CD4-positive, alpha-beta T cell treated with Interleukin-21 for 1 hour (primary cell): ENCODE measurements around the gene LIX1.
"Not testable (repeated sequence)": the region's sequence is repeated elsewhere in the genome, so short reads cannot be mapped to it uniquely, and the experiment has no call there.

Source experiments
- DNase-seq: peaks from one replicate; pipeline ENCODE4 v3.0.0-alpha.2; 2020

The LIX1 gene

GRCh38 chr5:97142521-97143254 is at the start of gene LIX1:
Gene LIX1 (minus strand): TSS chr5:97142611. CDS start chr5:97142576, 35 bp downstream.
- peak; percentile 34 for DNase-seq

DNA sequence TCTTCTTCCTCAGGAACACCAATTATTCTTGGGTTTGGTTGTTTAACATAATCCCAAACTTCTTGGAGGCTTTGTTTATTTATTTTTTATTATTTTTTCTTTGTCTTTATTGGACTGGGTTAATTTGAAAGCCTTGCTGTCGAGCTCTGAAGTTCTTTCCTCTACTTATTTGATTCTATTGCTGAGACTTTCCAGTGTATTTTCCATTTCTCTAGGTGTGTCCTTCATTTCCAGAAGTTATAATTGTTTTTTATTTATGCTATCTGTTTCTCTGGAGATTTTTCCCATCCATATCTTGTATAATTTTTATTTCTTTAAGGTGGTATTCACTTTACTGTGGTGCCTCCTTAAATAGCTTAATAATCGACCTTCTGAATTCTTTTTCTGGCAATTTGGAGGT is 49.5 kb upstream of the LIX1 start:
- no peak for DNase-seq

- DNase-seq, result not testable (repeated sequence)
Measured at GRCh38 chr5:97189523-97189922, 47.1 kb upstream of the LIX1 start.

GRCh38 chr5:97183930-97184213 is 41.5 kb upstream of the LIX1 start:
- no peak for DNase-seq

- DNase-seq, result peak; percentile 94
Measured at GRCh38 chr5:97183100-97183929, 40.9 kb upstream of the LIX1 start, which contains the start of gene RIOK2. Gene RIOK2 (minus strand): TSS chr5:97183247. CDS start chr5:97183191, 56 bp downstream.

- peak; percentile 27 for DNase-seq
Measured at GRCh38 chr5:97182571-97183099, 40.2 kb upstream of the LIX1 start.

GRCh38 chr5:97181856-97182545 is 39.6 kb upstream of the LIX1 start:
- DNase-seq, result no peak

- not testable (repeated sequence) for DNase-seq
Measured at GRCh38 chr5:97179457-97179856, 37.0 kb upstream of the LIX1 start.

- no peak for DNase-seq
Measured at GRCh38 chr5:97172227-97172626, 29.8 kb upstream of the LIX1 start.

DNA sequence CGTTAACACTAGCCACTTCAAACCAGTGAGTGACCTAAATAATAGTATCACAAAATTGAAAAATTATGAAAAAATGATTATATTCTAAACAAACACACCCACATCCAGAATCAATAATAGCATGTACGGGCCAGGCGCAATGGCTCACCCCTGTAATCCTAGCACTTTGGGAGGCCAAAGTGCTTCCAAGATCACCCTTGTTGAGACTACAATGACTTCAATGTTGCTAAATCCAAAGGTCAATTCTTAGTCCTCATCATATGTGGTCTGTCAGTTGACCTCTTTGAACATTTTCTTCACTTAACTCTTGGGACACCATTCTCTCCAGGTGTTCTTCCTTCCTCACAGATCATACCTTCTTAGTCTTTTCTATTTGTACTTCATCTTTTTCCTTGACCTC is 29.3 kb upstream of the LIX1 start:
- DNase-seq, result no peak

- DNase-seq, result no peak
Measured at GRCh38 chr5:97167435-97167834, 25.0 kb upstream of the LIX1 start.

GRCh38 chr5:97165726-97166125 is 23.3 kb upstream of the LIX1 start:
- DNase-seq, result no peak

- no peak for DNase-seq
Measured at GRCh38 chr5:97164846-97165245, 22.4 kb upstream of the LIX1 start.

DNA sequence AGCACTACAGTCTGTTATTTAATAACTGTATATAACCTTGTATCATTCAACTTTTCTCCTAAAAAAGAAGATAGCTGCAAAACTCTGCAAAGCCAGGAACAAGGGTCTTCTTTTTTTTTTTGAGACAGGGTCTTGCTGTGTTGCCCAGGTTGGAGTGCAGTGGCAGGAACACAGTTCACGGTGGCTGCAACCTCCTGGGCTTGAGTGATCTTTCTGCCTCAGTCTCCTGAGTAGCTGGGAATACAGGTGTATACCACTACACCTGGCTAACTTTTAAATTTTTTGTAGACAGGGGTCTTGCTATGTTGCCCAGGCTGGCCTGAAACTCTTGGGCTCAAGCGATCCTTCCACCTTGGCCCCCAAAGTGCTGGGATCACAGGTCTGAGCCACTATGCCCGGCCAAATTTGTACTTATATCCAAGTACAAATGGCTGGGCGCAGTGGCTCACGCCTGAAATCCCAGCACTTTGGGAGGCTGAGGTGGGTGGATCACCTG is 21.4 kb upstream of the LIX1 start:
- no peak for DNase-seq

DNA sequence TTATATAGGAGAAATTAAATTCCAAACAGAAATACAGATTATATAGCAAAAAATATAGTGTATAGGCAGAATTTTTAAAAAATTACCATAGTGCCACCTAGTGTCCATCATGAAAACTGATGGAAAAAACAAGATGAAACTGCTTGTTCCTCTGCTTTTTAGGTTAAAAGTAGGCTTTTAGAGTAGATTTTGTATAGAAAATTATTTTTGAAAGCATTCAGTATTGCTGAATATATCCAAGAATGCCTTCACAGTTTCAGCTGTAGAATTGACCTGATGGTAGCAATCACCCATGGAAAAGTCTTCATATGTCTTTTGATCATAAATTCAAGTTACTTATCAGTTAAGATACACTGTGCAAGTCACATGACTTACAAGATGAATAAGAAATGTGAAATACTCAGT is 21.0 kb upstream of the LIX1 start:
- DNase-seq, result peak; percentile 46

GRCh38 chr5:97162045-97162444 is 19.6 kb upstream of the LIX1 start:
- peak; percentile 69 for DNase-seq

- DNase-seq, result no peak
Measured at GRCh38 chr5:97157689-97158088, 15.3 kb upstream of the LIX1 start.

DNA sequence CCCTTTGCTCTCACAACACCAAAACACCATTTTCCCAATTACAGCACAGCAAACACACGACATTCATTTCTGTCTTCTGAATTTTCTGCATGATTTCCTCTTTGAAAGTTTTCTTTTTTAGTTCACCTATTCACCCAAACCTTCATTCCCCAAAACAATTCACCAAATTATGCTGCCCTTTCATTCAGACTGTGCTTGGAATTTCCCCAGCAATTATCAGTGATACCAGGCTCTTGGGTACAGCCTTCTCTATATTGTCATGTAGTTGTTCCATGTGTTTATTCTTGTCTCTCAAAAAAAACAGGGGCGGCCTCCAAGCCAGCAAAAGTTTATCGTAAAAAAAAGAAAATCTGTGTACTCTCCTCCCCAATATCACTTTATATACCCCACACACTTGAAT is 9.0 kb upstream of the LIX1 start:
- no peak for DNase-seq

DNA sequence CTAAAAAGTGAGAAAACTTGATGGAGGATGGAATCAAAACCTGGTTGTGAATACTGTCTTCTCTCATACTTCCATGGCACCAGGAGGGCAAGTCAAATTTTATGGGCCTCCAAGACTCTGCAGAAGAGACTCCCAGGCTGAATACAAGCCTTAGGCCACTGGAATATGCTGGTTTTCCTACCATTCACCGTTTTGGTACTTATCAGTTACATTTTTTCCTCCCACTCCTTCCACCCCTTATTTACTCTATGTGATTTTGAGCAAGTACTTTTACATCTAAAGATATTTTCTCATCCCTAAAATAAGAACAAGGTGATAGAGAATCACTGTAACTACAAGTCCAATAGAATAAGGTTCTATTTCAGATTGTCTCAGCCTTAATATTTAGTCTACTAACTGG is 8.0 kb upstream of the LIX1 start:
- no peak for DNase-seq

- no peak for DNase-seq
Measured at GRCh38 chr5:97149709-97150108, 7.3 kb upstream of the LIX1 start.

GRCh38 chr5:97148288-97148687 is 5.9 kb upstream of the LIX1 start:
- no peak for DNase-seq

GRCh38 chr5:97143704-97144103 is 1.3 kb upstream of the LIX1 start:
- DNase-seq, result no peak

- no peak for DNase-seq
Measured at GRCh38 chr5:97141539-97141938, 872 bp downstream of the LIX1 start.
